Retina (tissue), 1 donor: ENCODE measurements around the gene ALPK1.

Experiments used
- DNase-seq: peaks from one replicate; pipeline ENCODE4 v3.0.0-alpha.2; 2016

The ALPK1 gene

DNA sequence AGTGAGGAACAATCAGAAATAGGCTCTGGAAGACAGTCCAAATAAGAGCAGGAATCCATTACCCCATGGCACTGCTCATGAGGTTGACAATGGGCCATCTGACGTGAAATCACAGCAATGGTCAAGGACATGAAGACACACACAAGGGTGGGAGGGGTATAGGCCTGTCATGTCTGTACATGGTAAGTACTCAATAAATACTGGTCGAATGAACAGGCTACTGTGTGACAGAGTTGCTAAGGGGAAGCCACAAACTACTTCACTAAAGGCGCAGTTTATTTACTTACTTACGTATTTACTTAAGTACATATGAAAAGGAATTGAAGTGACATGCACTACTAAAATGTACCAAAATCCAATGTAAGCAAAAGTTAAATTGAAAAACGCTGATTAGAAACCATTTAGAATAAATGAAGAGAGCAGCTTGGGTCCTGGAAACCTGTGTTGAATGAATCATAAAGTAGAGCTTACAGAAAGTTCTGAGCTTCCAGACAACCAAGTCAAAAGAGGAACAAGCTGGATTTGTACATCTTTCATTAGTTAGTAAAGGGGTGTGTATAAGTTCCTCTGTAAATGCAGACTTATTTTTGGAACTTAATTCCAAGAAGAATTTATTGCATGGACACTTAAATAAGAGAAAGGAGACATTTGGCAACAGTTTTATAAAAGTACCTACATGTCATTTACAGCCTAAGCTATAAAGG is 32.7 kb downstream of the ALPK1 start:
- no peak for DNase-seq

GRCh38 chr4:112330921-112331320 is 33.8 kb downstream of the ALPK1 start:
- DNase-seq = no peak

DNA sequence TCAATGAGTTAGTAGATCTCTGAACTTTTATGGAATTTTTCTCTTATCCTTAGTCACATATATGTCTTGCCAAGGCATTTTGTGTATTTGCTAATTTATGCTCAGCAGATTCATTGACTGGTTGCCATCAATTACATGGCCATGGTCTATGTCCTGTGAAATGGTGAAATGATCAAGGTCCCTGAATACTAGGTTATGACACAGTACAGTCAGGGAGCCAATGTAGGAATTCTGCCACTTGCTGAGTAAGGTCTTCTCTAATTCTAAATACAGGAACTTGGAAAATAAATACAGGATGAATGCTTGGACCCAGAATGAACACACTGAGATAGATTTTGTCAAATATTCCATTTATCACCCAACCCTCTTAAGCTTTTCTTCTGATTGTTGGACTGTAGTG is 35.2 kb downstream of the ALPK1 start:
- DNase-seq = no peak

DNA sequence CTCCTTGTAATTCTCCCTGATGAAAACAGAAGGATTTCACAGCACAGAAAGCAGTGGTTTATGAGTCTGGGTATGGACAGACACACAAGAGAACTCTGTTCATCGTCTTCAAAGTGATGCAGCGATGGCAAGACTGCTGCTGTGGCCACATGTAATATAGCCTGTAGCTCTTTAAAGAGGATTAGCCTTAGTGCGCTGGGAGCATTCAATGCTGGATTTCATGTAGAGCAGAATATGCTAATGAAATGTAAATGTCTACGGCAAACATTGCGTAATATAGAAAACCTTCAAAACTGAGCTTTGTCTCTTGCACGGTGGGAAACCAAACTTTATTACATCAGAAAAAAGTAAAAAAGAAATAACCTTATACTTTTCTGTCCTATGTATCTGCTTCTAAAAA is 42.9 kb downstream of the ALPK1 start:
- no peak for DNase-seq

GRCh38 chr4:112341033-112341432 is 43.9 kb downstream of the ALPK1 start:
- DNase-seq = no peak

DNA sequence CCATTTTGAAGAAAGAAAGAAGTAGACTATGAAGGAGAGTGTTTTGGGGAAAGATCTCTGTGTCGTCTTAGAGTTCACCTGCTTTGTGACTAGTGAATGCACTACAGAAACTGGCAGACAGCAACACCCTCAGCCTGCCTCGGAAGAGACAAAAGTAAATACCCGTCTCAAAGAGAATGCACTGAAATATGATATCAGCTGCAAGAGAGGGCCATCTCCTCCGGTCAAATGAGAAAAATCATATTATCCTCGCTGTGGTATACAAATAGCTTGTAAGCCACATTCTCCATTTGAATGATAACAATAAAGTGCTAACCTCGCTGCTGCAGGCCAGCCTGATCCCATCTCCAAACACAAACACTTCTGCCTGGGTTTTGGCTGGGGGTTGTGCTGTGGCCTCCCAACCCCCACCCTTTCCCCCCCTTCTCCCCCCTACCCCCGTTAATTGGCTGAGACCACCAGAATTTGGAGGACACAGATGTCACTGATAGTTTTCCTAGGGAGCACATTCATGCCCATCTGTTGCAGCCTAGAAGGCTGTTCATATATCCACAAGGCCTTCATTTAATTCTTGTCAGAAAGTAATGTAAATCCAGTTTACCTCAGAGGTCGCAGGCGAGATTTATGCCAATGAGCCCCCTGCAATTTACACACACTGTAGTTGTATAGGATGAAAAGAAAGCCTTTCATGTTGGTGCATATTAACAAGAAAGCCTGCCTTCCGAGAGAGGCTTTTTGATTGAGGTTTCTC is 46.3 kb downstream of the ALPK1 start:
- DNase-seq = no peak

DNA sequence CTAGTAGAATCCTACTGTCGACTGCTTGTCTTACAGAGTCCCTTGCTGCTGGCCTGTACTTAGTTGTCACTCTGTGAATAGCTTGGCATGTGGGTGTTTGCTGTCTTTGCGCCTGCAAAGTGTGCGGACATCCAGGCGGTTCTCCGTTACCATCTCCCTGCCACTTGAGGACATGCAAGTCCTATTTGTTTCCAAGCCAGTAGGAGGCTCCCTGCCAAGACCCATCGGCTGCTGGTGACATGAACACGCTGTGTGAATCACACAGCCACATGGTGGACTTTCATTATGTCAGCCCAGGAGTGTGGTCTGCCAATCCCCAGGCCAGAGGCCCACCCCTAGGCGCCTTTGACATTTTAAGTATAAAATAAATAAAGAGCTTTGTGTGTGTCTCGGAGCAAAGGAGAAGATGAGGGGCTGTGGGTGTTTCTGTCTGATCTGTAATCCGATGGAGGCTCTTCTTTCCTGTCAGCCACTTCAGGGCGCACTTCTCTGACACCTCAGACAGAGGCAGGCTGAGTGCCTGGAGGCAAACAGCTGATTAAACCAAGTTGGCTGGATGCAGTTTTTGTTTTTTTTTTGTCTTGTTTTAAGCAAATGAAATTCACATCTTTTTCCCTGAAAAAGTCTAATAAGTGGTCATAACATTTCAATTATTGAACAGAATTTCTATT is 51.5 kb downstream of the ALPK1 start:
- peak; percentile 88 for DNase-seq

GRCh38 chr4:112352736-112353135 is 55.6 kb downstream of the ALPK1 start:
- no peak for DNase-seq

DNA sequence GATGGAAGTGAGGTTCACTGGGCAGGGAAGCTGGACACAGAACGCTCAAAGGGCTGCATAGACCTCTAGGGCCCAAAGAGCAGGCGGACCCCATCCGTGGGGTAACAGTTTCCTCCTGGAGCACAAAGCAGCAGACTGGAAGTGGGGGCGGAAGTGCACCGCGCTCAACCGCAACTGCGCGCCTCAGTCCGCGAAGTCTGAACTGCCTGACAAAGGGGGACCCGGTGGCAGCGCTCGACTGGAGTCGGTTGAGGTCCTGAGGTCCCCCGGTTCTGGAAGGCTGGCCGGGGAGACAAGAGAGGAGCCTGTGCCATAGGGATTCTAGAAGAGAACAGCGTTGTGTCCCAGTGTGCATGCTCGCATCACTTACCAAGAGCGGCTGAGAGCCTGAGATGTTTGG is 58.5 kb downstream of the ALPK1 start:
- no peak for DNase-seq

DNA sequence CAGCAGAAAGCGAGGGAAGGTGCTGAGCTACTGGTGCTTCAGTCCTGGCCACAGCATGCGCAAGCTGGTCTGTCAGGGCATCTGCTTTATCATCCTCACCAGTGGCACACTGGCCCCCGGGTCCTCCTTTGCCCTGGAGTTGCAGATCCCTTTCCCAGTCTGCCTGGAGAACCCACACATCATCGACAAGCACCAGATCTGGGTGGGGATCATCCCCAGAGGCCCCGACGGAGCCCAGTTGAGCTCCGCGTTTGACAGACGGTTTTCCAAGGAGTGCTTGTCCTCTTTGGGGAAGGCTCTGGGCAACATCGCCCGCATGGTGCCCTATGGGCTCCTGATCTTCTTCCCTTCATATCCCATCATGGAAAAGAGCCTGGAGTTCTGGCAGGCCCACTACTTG is 60.3 kb downstream of the ALPK1 start:
- no peak for DNase-seq

- DNase-seq = no peak
Measured at GRCh38 chr4:112357897-112358296, 60.7 kb downstream of the ALPK1 start.

DNA sequence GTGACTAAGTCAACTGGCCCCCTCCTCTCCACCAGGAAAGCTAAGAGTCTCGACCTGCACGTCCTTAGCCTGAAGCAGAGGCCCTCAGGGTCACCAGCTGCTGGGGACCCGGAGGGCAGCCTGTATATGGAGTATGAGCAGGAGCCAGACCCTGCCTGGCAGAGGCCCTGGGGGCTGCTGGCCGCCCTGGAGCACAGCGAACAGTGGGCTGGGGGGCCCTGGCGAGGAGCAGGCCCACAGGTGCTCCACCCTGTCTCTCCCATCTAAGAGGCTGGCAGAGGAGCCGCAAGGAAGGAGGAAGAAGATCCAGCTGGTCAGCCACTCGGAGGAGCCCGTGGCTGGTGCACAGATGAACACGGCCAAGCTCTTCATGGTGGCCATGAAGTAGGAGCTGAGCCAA is 61.2 kb downstream of the ALPK1 start:
- no peak for DNase-seq

- no peak for DNase-seq
Measured at GRCh38 chr4:112358952-112359749, 62.0 kb downstream of the ALPK1 start.

DNA sequence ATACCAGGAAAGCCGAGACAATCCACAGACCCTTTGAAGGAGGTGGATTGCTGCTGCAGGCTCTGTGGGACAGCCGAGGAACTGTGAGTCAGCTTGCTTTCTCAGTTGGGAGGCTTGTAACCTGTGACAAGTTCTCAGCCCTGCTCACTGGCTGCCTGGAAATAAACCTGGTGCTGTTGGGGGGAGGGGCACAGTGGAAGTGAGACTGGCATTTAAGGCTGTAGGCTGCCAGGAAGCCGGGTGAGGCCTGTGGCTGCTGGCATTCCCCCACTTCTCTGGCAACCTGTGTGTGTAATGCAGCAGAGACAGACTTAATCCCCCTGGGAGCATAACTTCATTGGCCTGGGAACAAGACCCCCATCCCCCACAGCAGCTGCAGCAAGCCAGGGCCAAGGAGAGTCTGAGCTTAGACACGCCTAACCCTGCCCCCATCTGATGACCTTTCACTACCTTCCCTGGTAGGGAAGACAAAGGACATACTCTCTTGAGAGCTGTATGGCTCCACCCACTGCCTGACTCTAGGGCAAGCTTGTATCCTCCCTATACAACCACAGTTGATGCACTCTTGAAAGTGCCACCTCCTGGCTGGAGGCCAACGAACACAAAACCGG is 64.1 kb downstream of the ALPK1 start:
- no peak for DNase-seq

GRCh38 chr4:112370466-112370865 is 73.3 kb downstream of the ALPK1 start:
- DNase-seq = no peak

GRCh38 chr4:112371361-112371760 is 74.2 kb downstream of the ALPK1 start:
- no peak for DNase-seq

DNA sequence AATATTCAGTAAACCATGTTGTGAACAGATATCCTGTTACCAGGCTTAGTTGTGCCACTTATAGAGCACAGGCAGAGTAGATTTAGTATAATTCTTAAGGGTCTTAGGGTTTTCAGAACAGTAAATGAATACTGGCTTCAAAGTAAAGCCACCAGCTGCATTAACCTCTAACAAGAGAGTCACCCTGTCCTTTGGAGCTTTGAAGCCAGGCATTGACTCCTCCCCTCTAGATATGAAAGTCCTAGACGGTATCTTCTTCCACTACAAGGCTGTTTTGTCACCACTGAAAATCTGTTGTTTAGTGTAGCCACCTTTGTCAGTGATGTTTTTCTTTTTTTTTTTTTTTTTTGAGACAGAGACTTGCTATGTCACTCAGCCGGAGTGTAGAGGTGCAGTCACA is 77.7 kb downstream of the ALPK1 start:
- DNase-seq = no peak

GRCh38 chr4:112377171-112377570 is 80.0 kb downstream of the ALPK1 start:
- no peak for DNase-seq

DNA sequence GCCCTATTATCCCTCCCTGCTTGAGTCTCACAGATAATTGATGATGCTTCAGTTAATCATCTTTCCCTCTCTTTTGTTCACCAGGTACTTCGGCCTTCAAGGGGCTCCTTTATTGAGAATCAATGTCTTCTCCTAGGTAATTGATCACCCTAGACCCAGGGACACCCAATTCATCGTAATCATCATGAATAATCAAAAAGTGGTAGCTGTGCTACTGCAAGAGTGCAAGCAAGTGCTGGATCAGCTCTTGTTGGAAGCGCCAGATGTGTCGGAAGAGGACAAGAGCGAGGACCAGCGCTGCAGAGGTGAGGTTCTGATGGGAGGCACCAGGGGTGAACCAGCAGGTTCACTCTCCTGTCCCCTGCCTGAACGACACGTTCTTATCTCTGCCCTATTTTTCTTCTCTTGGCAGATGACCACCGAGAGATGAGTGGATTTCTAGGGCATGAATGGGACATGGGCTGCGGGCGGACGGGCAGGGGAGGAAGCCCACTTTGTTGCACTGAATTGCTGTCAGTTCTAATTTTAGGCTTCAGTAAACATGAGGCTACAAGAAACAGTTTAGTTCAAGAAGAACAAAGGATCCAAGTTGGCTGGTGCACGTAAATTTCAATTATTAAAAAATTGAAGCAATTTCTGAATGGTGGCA is 80.5 kb downstream of the ALPK1 start:
- DNase-seq = peak; percentile 91

DNA sequence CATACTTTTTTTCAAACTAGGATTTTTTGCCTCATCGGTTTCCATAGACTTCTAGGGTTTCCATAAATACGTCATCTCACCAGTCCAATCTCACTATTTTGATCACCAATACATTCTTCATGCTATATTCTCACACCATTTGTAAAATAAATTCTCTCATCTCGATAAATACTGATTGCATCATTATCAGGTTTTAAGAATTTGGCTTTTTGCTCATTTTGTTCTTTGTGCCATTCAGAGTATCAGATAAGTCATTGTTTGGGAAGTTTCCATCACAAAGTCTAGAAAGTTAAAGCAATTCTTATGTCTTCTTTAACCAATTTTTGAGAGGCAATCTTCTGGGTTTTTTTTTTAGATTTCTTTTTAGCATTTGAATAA is 81.1 kb downstream of the ALPK1 start:
- DNase-seq = no peak

GRCh38 chr4:112378858-112379257 is 81.7 kb downstream of the ALPK1 start:
- no peak for DNase-seq

DNA sequence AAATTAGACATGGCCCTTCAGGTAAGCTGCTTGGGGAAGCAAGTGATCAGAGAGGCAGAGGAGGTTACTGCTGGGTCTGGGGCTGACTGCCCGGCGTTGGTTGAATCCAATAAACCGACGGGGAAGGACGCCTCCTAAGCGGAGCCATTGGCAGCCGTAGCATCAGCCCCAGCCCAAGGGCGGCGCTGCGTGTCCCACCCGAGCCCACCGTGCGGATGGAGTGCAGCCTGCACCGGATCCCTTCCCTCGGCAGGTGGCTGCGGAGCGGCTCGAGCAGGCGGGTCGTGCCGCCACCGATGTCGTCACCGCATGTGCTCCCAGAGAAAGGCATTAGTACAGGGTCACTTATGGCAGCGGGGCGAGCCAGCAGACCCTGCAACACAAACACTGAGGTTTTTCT is 82.1 kb downstream of the ALPK1 start:
- peak; percentile 90 for DNase-seq
